Endothelial cell of umbilical vein (primary cell): ENCODE data around the gene ACAP2. TPM values are rescaled to one million over a fixed set of nuclear protein-coding genes. Genes with fewer than 3 reads are reported as not detected.

ENCODE experiments used
- BruUV-seq: library from RNA; stranded (reverse); fragments of 400-500 nt; replicated peaks from 2 replicates; lab custom pipeline; 2021; lab: Mats Ljungman, UMichigan
- CTCF ChIA-PET: fragments of 300-600, 350-600 bp; sonication (Branson Sonifier 250); formaldehyde crosslinking; loops from one replicate; lab custom pipeline; 2021; ENCODE audit warnings: antibody characterized with exemption, inconsistent platforms; lab: Charles Lee
- POLR2A ChIA-PET: fragments of 300-600, 350-600 bp; sonication (Branson Sonifier 250); formaldehyde crosslinking; loops from one replicate; lab custom pipeline; 2021; ENCODE audit warnings: antibody characterized with exemption, inconsistent platforms; lab: Charles Lee
- DNase-seq: peaks from one replicate; pipeline ENCODE4 v3.0.0-alpha.2; 2011; ENCODE audit warnings: low read depth, low spot score
- FAIRE-seq: peaks from 2 replicates; lab custom pipeline; 2011; peaks lifted over from hg19 to GRCh38; lab: Jason Lieb, UNC
- H2AFZ ChIP-seq: 2 replicates; pipeline ENCODE4 v1.6.0; 2012; ENCODE audit warnings: low read depth, low read length, control low read depth, inconsistent platforms
- H3K27ac ChIP-seq: 2 replicates; pipeline ENCODE4 v1.5.1; 2011; ENCODE audit warnings: low read depth, mild to moderate bottlenecking, control low read depth, low read length, moderate library complexity; ENCODE audit not compliant: insufficient read depth
- H3K27me3 ChIP-seq, 2 experiments: 2 replicates each; pipeline versions ENCODE4 v1.6.0 to v1.6.1; 2011; ENCODE audit warnings: low read length in 2 of 2, mixed read lengths in 1 of 2; ENCODE audit not compliant: control insufficient read depth in 2 of 2, insufficient read depth in 2 of 2
- H3K36me3 ChIP-seq, 2 experiments: 2 replicates in 1 of 2; 3 replicates in 1 of 2; pipeline ENCODE4 v1.5.1; 2011; ENCODE audit warnings: low read length in 2 of 2, mild to moderate bottlenecking in 1 of 2, moderate library complexity in 1 of 2; ENCODE audit not compliant: control insufficient read depth in 2 of 2, insufficient read depth in 2 of 2; ENCODE audit errors: extremely low read depth in 1 of 2
- H3K4me1 ChIP-seq: 3 replicates; pipeline ENCODE4 v1.5.1; 2011; ENCODE audit warnings: mild to moderate bottlenecking, low read length; ENCODE audit not compliant: control insufficient read depth, insufficient read depth; ENCODE audit errors: extremely low read depth
- H3K4me2 ChIP-seq: 2 replicates; pipeline ENCODE4 v1.6.1; 2011; ENCODE audit warnings: low read length, control low read depth, mixed read lengths; ENCODE audit not compliant: insufficient read depth
- H3K4me3 ChIP-seq, 3 experiments: fragments of 200-600 bp in 1 of 3; sonication (generic), shearing (Covaris generic) in 1 of 3; replicated peaks in 1 of 3; 2 replicates each; pipeline ENCODE4 v1.5.1; 2011 to 2016; ENCODE audit warnings: control low read depth in 3 of 3, low read length in 3 of 3, mild to moderate bottlenecking in 2 of 3, inconsistent platforms in 1 of 3, low read depth in 1 of 3, moderate library complexity in 1 of 3; ENCODE audit not compliant: insufficient read depth in 1 of 3
- H3K79me2 ChIP-seq: 2 replicates; pipeline ENCODE4 v1.6.0; 2012; ENCODE audit warnings: low read length, inconsistent platforms; ENCODE audit not compliant: control insufficient read depth, insufficient read depth
- H3K9ac ChIP-seq: replicated peaks from 2 replicates; pipeline ENCODE3; 2011; ENCODE audit warnings: low read length, control low read depth; ENCODE audit not compliant: insufficient read depth; ENCODE audit errors: extremely low read depth
- H3K9me1 ChIP-seq: replicated peaks from 3 replicates; pipeline ENCODE4 v1.6.0; 2011; ENCODE audit warnings: mild to moderate bottlenecking, low read length; ENCODE audit not compliant: control insufficient read depth, insufficient read depth; ENCODE audit errors: extremely low read depth
- H3K9me3 ChIP-seq: replicated peaks from 2 replicates; pipeline ENCODE4 v1.5.1; 2012; ENCODE audit warnings: low read length, inconsistent platforms; ENCODE audit not compliant: control insufficient read depth, insufficient read depth
- H4K20me1 ChIP-seq: replicated peaks from 2 replicates; pipeline ENCODE3; 2011; ENCODE audit warnings: mild to moderate bottlenecking, low read length; ENCODE audit not compliant: control insufficient read depth, insufficient read depth; ENCODE audit errors: extremely low read depth
- CTCF ChIP-seq, 2 donors: IDR thresholded peaks; 1 replicate in 1 of 2; 2 replicates in 1 of 2; pipeline ENCODE4 v1.5.1; 2011; ENCODE audit warnings: low read length in 2 of 2, mild to moderate bottlenecking in 2 of 2, moderate library complexity in 2 of 2, control low read depth in 1 of 2, inconsistent platforms in 1 of 2, low read depth in 1 of 2; ENCODE audit not compliant: insufficient read depth in 1 of 2; ENCODE audit errors: extremely low read depth in 1 of 2
- EZH2 ChIP-seq: IDR thresholded peaks from 2 replicates; pipeline ENCODE4 v1.6.1; 2012; ENCODE audit warnings: borderline replicate concordance, low read depth, mild to moderate bottlenecking, moderate library complexity, low read length, inconsistent platforms; ENCODE audit not compliant: severe bottlenecking
- FOS ChIP-seq: IDR thresholded peaks from 2 replicates; pipeline ENCODE4 v1.6.1; 2011; ENCODE audit warnings: mild to moderate bottlenecking, low read length, moderate library complexity, borderline replicate concordance; ENCODE audit not compliant: insufficient read depth
- GATA2 ChIP-seq: IDR thresholded peaks from 2 replicates; pipeline ENCODE4 v1.7.0; 2011; ENCODE audit warnings: low read depth, mild to moderate bottlenecking, moderate library complexity, mixed read lengths, low read length; ENCODE audit not compliant: insufficient read length, insufficient read depth
- JUN ChIP-seq: IDR thresholded peaks from 2 replicates; pipeline ENCODE4 v1.6.1; 2011; ENCODE audit warnings: borderline replicate concordance, low read depth; ENCODE audit not compliant: insufficient read length, insufficient read depth
- MAX ChIP-seq: IDR thresholded peaks from 2 replicates; pipeline ENCODE4 v1.6.1; 2011; ENCODE audit not compliant: insufficient read depth, insufficient read length
- MYC ChIP-seq: IDR thresholded peaks from one replicate; pipeline ENCODE4 v1.6.1; 2011; ENCODE audit warnings: mild to moderate bottlenecking, low read depth, low read length
- POLR2A ChIP-seq: IDR thresholded peaks from 2 replicates; pipeline ENCODE4 v1.6.1; 2012; ENCODE audit warnings: low read depth, mild to moderate bottlenecking, control low read depth, low read length
- POLR2AphosphoS5 ChIP-seq: IDR thresholded peaks from 2 replicates; pipeline ENCODE4 v1.6.1; 2012; ENCODE audit warnings: low read depth, mild to moderate bottlenecking, control low read depth, low read length, moderate library complexity; ENCODE audit not compliant: insufficient read depth
- dilution Hi-C: fragments of 300-500 bp; cut with MboI; formaldehyde crosslinking; loops from one replicate; pipeline ENCODE4 v1.15.0; 2019; ENCODE audit warnings: low sequenced_read_pairs; ENCODE audit not compliant: extremely low pct_ligation_motif_present
- intact Hi-C: fragments of 100-400 bp; cut with micrococcal nuclease; formaldehyde crosslinking; loops from one replicate; pipeline ENCODE4 v1.10.0; 2022
- polyA plus RNA-seq, 4 experiments: library from polyadenylated mRNA; depleted of rRNA in 3 of 4; stranded (reverse) in 3 of 4; unstranded in 1 of 4; fragments of >200 nt; gene quantifications; 2 replicates each; pipeline versions ENCODE4 v1.2.1 to v1.2.3, GENCODE V29; 2011 to 2012; ENCODE audit warnings: missing spikeins in 1 of 4
- total RNA-seq: library from RNA; stranded (reverse); gene quantifications from 2 replicates; pipeline ENCODE4 v1.2.3, GENCODE V29; 2021

The ACAP2 gene
- total and polyA plus RNA-seq, 2 donors (not counting 3 experiments of a cell fraction or from before 2014, with no cell fraction given), result 13.6 to 36.9 TPM

DNA sequence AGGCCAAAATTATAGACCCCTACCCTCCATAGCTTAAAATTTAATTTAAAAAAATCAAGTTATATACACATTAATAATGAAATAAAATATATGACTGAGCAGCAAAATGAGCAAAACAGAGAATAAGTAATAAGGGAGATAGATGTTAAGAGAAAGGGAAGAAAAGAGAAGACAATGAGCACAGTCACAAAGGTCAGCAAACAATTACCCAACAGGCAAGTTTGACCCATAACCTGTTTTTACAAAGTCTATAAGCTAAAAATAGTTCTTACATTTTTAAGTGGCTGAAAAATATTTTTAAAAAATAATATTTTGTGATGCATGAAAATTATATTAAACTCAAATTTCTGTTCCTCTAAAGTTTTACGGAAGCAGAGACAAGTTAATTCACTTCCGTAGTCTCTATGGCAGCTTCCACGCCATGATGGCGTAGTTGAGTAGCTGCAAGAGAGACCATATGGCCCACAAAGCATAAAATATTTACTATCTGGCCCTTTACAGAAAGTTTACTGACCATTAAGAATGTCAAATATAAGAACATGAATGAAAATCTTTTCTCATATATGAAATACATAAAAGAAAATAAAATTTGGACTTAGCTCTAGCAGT, 47.5 kb downstream of the ACAP2 start:
- H3K27me3 ChIP-seq, result no peaks in the 10 kb centered on the region
- intact Hi-C loops, result no loop called here
- H3K27ac ChIP-seq, result no peak overlapping the region
- H3K4me3 ChIP-seq, result no peak overlapping the region
- DNase-seq, result no peak
- H3K9me1 ChIP-seq, result no peaks in the 10 kb centered on the region
- peaks cover 30% of the 10 kb centered on the region for H3K79me2 ChIP-seq
- POLR2A ChIA-PET, result no interaction called here
- no peak for FAIRE-seq
- BruUV-seq, result no TSS peak
- H3K36me3 ChIP-seq, result no peaks in the 10 kb centered on the region
- no peaks in the 10 kb centered on the region for H3K4me1 ChIP-seq
- H3K9ac ChIP-seq, result no peak overlapping the region
- TF ChIP-seq MYC, result no peak
- no peak for TF ChIP-seq JUN
- no peak for TF ChIP-seq POLR2AphosphoS5
- no peak for TF ChIP-seq FOS
- TF ChIP-seq MAX, result no peak
- no peak for TF ChIP-seq POLR2A
- no peak for TF ChIP-seq GATA2
- TF ChIP-seq CTCF (IDR thresholded peaks at IDR 0.05; ENCODE audit: extremely low read depth in 1 of 2, insufficient read depth in 1 of 2, low read depth in 1 of 2, low read length in 2 of 2), result no peak
- no peak for TF ChIP-seq EZH2
- no peaks in the 10 kb centered on the region for H3K9me3 ChIP-seq
- no peak overlapping the region for H2AFZ ChIP-seq
- dilution Hi-C loops, result no loop called here
- CTCF ChIA-PET, result no interaction called here
- H3K4me2 ChIP-seq, result no peak overlapping the region
- H4K20me1 ChIP-seq, result no peaks in the 10 kb centered on the region
